GM12891 (cell line): ENCODE results near the gene HECTD2.
"Not testable (repeated sequence)": the region's sequence is repeated elsewhere in the genome, so short reads cannot be mapped to it uniquely, and the experiment has no call there.

Source experiments
- POLR2A ChIP-seq: IDR thresholded peaks from 2 replicates; pipeline ENCODE4 v1.6.1; 2011; ENCODE audit warnings: low read depth, low read length, control low read depth
- TAF1 ChIP-seq: IDR thresholded peaks from 2 replicates; pipeline ENCODE4 v1.6.1; 2011; ENCODE audit warnings: low read depth, low read length, control low read depth

DNA sequence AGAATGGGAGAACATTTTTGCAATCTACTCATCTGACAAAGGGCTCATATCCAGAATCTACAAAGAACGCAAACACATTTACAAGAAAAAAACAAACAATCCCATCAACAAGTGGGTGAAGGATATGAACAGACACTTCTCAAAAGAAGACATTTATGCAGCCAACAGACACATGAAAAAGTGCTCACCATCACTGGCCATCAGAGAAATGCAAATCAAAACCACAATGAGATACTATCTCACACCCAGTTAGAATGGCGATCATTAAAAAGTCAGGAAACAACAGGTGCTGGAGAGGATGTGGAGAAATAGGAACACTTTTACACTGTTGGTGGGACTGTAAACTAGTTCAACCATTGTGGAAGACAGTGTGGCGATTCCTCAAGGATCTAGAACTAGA lies 44.6 kb upstream of the HECTD2 start:
- TF ChIP-seq TAF1, POLR2A: not testable (repeated sequence)
